Neural cell (in vitro differentiated cells): ENCODE data around the gene POGZ. TPM values are rescaled to one million over a fixed set of nuclear protein-coding genes. Genes with fewer than 3 reads are reported as not detected.

Experiments used
- H2AFZ ChIP-seq: fragments of 200-600, 300-800 bp; sonication (generic), shearing (Covaris generic); 2 replicates; pipeline ENCODE4 v1.6.0; 2014; ENCODE audit warnings: low read depth, mild to moderate bottlenecking, antibody characterized with exemption, low read length, moderate library complexity
- H3F3A ChIP-seq: fragments of 200-600 bp; shearing (Covaris generic); 2 replicates; pipeline ENCODE4 v1.6.1; 2016; ENCODE audit warnings: mild to moderate bottlenecking, moderate library complexity, mixed read lengths, antibody characterized with exemption, low read length; ENCODE audit not compliant: insufficient read depth, poor library complexity, severe bottlenecking
- H3K27ac ChIP-seq: fragments of 200-600, 300-800 bp; sonication (generic), shearing (Covaris generic); 2 replicates; pipeline ENCODE4 v1.5.1; 2014; ENCODE audit warnings: mild to moderate bottlenecking, low read length, moderate library complexity
- H3K27me3 ChIP-seq: fragments of 300-800, 200-600 bp; sonication (generic), shearing (Covaris generic); 2 replicates; pipeline ENCODE4 v1.6.0; 2014; ENCODE audit warnings: mild to moderate bottlenecking, low read depth, low read length, moderate library complexity; ENCODE audit not compliant: insufficient read depth
- H3K36me3 ChIP-seq: fragments of 300-800, 200-600 bp; sonication (generic), shearing (Covaris generic); 2 replicates; pipeline ENCODE4 v1.5.1; 2014; ENCODE audit warnings: mild to moderate bottlenecking, antibody characterized with exemption, low read length, moderate library complexity; ENCODE audit not compliant: insufficient read depth
- H3K4me2 ChIP-seq: fragments of 300-800, 200-600 bp; sonication (generic), shearing (Covaris generic); 2 replicates; pipeline ENCODE4 v1.6.0; 2014; ENCODE audit warnings: mild to moderate bottlenecking, low read length
- H3K4me3 ChIP-seq: fragments of 300-800, 200-600 bp; sonication (generic), shearing (Covaris generic); 2 replicates; pipeline ENCODE4 v1.5.1; 2014; ENCODE audit warnings: mild to moderate bottlenecking, low read length, moderate library complexity
- H3K79me2 ChIP-seq: fragments of 200-600 bp; shearing (Covaris generic); replicated peaks from 2 replicates; pipeline ENCODE4 v1.6.0; 2014; ENCODE audit warnings: mild to moderate bottlenecking, low read length, moderate library complexity; ENCODE audit not compliant: insufficient read depth
- H3K9ac ChIP-seq: fragments of 300-800, 200-600 bp; sonication (generic), shearing (Covaris generic); 2 replicates; pipeline ENCODE4 v1.6.1; 2016; ENCODE audit warnings: mild to moderate bottlenecking, low read length, mixed read lengths
- H3K9me2 ChIP-seq: fragments of 200-600 bp; shearing (Covaris generic); 2 replicates; pipeline ENCODE4 v1.6.1; 2016; ENCODE audit warnings: mild to moderate bottlenecking, low read length, mixed read lengths; ENCODE audit not compliant: insufficient read depth
- H3K9me3 ChIP-seq: fragments of 200-600, 300-800 bp; sonication (generic), shearing (Covaris generic); 2 replicates; pipeline ENCODE4 v1.6.1; 2016; ENCODE audit warnings: mild to moderate bottlenecking, mixed run types, low read length, moderate library complexity, mixed read lengths
- H4K20me1 ChIP-seq: fragments of 200-600 bp; shearing (Covaris generic); 2 replicates; pipeline ENCODE4 v1.6.1; 2016; ENCODE audit warnings: mild to moderate bottlenecking, mixed run types; ENCODE audit not compliant: insufficient read depth
- EP300 ChIP-seq: fragments of 450-650 bp; conservative IDR thresholded peaks from 2 replicates; pipeline ENCODE4 v1.6.1; 2014; ENCODE audit warnings: antibody characterized with exemption, mild to moderate bottlenecking, moderate library complexity; ENCODE audit not compliant: poor library complexity, severe bottlenecking
- EZH2 ChIP-seq: fragments of 200-600, 300-800 bp; shearing (Covaris generic), sonication (generic); IDR thresholded peaks from 2 replicates; pipeline ENCODE4 v1.6.1; 2014; ENCODE audit warnings: antibody characterized with exemption, low read length, borderline replicate concordance, mild to moderate bottlenecking; ENCODE audit not compliant: insufficient read depth, poor library complexity, severe bottlenecking
- MXI1 ChIP-seq: fragments of 450-650 bp; conservative IDR thresholded peaks from 2 replicates; pipeline ENCODE4 v1.6.1; 2014; ENCODE audit warnings: antibody characterized with exemption, mild to moderate bottlenecking; ENCODE audit not compliant: poor library complexity, severe bottlenecking
- POLR2AphosphoS5 ChIP-seq: IDR thresholded peaks from 2 replicates; pipeline ENCODE4 v1.6.1; 2012
- RAD21 ChIP-seq: fragments of 450-650 bp; conservative IDR thresholded peaks from 2 replicates; pipeline ENCODE4 v1.6.1; 2014; ENCODE audit warnings: antibody characterized with exemption, mild to moderate bottlenecking, moderate library complexity
- SMC3 ChIP-seq: fragments of 450-650 bp; conservative IDR thresholded peaks from 2 replicates; pipeline ENCODE4 v1.6.1; 2014; ENCODE audit warnings: antibody characterized with exemption, mild to moderate bottlenecking, moderate library complexity; ENCODE audit not compliant: poor library complexity
- TAF1 ChIP-seq: IDR thresholded peaks from 2 replicates; pipeline ENCODE4 v1.6.1; 2012; ENCODE audit warnings: low read depth
- polyA plus RNA-seq: library from polyadenylated mRNA; depleted of rRNA; stranded (reverse); fragments of >200 nt; gene quantifications from 2 replicates; pipeline ENCODE4 v1.2.3, GENCODE V29; 2014
- TF ChIP-seq, protein P1 (sequence below): IDR thresholded peaks from 2 replicates; pipeline ENCODE4 v1.6.1; 2012; ENCODE audit warnings: borderline replicate concordance
- TF ChIP-seq, protein P2 (sequence below): fragments of 450-650 bp; IDR thresholded peaks from 2 replicates; pipeline ENCODE4 v1.5.1; 2014; ENCODE audit warnings: antibody characterized with exemption, mild to moderate bottlenecking, moderate library complexity; ENCODE audit not compliant: poor library complexity, severe bottlenecking

The POGZ gene
- polyA plus RNA-seq, 1 donor from 2014 or later = 50.2 TPM

DNA sequence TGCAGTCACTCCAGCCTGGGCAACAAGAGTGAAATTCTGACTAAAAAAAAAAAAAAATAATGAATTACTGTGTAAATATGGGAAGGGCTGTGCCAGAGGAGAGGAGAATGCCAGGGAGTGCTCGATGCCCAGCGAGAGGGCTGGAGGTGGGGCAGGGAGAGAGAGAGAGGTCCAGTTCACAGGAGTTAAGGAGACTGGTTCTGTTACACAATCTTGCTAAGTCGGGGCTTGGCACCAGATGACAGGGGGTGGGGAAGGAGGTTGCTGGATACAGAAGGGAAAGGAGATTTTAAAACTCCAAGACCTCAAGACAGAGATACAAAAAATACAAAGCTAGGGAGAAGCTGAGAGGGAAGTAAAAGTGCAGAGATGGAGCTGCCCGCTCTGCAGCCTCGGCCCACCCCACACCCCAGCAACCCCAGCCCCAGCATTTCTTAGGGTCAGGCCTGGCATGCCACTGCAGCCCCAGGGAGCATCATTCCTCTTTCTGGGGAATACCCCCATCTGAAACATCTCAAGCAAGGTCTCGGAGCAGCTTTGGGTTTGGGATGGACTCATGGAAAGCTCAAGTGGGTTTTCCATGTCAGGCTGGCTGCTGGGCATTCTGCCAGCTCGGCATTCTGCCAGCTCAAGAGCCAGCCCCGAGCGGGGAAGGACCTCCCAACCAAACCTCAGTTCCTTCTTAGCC lies 87.8 kb downstream of the POGZ start:
- H3K27ac ChIP-seq = no peak overlapping the region
- no peak overlapping the region for H3K4me2 ChIP-seq
- TF ChIP-seq, protein P1, sequence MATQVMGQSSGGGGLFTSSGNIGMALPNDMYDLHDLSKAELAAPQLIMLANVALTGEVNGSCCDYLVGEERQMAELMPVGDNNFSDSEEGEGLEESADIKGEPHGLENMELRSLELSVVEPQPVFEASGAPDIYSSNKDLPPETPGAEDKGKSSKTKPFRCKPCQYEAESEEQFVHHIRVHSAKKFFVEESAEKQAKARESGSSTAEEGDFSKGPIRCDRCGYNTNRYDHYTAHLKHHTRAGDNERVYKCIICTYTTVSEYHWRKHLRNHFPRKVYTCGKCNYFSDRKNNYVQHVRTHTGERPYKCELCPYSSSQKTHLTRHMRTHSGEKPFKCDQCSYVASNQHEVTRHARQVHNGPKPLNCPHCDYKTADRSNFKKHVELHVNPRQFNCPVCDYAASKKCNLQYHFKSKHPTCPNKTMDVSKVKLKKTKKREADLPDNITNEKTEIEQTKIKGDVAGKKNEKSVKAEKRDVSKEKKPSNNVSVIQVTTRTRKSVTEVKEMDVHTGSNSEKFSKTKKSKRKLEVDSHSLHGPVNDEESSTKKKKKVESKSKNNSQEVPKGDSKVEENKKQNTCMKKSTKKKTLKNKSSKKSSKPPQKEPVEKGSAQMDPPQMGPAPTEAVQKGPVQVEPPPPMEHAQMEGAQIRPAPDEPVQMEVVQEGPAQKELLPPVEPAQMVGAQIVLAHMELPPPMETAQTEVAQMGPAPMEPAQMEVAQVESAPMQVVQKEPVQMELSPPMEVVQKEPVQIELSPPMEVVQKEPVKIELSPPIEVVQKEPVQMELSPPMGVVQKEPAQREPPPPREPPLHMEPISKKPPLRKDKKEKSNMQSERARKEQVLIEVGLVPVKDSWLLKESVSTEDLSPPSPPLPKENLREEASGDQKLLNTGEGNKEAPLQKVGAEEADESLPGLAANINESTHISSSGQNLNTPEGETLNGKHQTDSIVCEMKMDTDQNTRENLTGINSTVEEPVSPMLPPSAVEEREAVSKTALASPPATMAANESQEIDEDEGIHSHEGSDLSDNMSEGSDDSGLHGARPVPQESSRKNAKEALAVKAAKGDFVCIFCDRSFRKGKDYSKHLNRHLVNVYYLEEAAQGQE = no peak
- no peak for TF ChIP-seq MXI1
- TF ChIP-seq TAF1 = no peak
- TF ChIP-seq POLR2AphosphoS5 = no peak
- TF ChIP-seq SMC3 = no peak
- TF ChIP-seq RAD21 = no peak
- TF ChIP-seq, protein P2, sequence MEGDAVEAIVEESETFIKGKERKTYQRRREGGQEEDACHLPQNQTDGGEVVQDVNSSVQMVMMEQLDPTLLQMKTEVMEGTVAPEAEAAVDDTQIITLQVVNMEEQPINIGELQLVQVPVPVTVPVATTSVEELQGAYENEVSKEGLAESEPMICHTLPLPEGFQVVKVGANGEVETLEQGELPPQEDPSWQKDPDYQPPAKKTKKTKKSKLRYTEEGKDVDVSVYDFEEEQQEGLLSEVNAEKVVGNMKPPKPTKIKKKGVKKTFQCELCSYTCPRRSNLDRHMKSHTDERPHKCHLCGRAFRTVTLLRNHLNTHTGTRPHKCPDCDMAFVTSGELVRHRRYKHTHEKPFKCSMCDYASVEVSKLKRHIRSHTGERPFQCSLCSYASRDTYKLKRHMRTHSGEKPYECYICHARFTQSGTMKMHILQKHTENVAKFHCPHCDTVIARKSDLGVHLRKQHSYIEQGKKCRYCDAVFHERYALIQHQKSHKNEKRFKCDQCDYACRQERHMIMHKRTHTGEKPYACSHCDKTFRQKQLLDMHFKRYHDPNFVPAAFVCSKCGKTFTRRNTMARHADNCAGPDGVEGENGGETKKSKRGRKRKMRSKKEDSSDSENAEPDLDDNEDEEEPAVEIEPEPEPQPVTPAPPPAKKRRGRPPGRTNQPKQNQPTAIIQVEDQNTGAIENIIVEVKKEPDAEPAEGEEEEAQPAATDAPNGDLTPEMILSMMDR = no peak
- no peak for TF ChIP-seq EP300
- TF ChIP-seq EZH2 = no peak
- H3K79me2 ChIP-seq = no peaks in the 10 kb centered on the region
- no peaks in the 10 kb centered on the region for H3K36me3 ChIP-seq
- no peak overlapping the region for H3K9ac ChIP-seq
- no peak overlapping the region for H3K4me3 ChIP-seq
- H3K9me3 ChIP-seq = no peaks in the 10 kb centered on the region
- no peaks in the 10 kb centered on the region for H3K9me2 ChIP-seq
- H3K27me3 ChIP-seq = no peaks in the 10 kb centered on the region
- H2AFZ ChIP-seq = no peak overlapping the region
- H4K20me1 ChIP-seq = no peaks in the 10 kb centered on the region
- H3F3A ChIP-seq = no peaks in the 10 kb centered on the region

DNA sequence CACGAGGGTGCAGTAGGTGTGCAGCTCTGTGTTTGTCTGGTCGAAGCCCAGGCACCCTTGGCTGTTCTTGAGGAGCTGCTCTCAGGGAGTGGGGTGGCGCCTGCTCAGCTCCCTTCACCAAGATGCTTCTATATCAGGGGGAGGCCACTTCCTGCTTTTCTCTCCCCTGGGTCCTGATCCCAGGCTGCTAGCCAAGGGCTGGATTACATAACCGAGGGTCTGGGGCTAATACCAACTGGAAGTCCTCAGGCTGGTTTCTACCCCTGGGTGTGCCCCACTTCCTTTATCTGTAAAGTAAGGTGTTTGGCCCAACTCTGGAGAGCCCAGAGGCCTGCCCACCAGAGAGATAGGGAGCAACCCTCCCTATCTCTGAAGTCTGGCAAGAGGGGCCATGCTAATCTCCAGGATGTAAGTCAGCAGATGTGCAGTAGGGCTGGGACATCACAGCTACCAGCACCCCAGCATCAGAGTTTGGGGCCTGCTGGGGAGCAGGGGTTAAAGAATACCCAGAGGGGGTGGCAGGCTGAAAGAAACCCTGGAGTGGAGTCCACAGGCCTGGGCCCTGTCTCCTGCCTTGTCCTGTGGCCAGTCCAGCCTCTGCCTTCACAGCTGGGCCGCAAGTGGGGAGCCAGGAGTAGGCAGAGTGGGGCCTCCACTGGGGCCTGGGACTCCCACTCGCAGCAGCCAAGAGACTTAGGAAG lies 88.9 kb downstream of the POGZ start:
- Histone ChIP-seq H4K20me1 (no peaks in the 10 kb centered on the region), H3K9me3 (no peaks in the 10 kb centered on the region), H3K36me3 (no peaks in the 10 kb centered on the region), H3K27me3 (no peaks in the 10 kb centered on the region), H3K79me2 (no peaks in the 10 kb centered on the region), H3K4me2 (no peak overlapping the region), H3F3A (no peaks in the 10 kb centered on the region), H3K9ac (no peak overlapping the region), H3K27ac (no peak overlapping the region), H3K4me3 (no peak overlapping the region), H2AFZ (no peak overlapping the region), H3K9me2 (no peaks in the 10 kb centered on the region)
- TF ChIP-seq, protein P2 = no peak
- TF ChIP-seq, protein P1 = no peak
- TF ChIP-seq RAD21 (no peak), SMC3 (no peak), EP300 (no peak), TAF1 (no peak), MXI1 (no peak), POLR2AphosphoS5 (no peak), EZH2 (no peak)
